Activated T-cell treated with anti-CD3 and anti-CD28 coated beads, Interleukin-2, amount 50 U/mL, for 72 hours (primary cell): ENCODE results near the gene TNS4. TPM values are rescaled to one million over a fixed set of nuclear protein-coding genes. Genes with fewer than 3 reads are reported as not detected.

Experiments used
- ATAC-seq, 2 donors: fragments of 150-1000 bp; cut with Tn5 transposase; replicated peaks in 1 of 2; 2 replicates each; pipeline ENCODE4 v1.10.0; 2021; ENCODE audit warnings: moderate library complexity in 2 of 2, mild to moderate bottlenecking in 1 of 2
- DNase-seq, 2 donors: peaks; one replicate each; pipeline ENCODE4 v3.0.0; 2021 to 2022; ENCODE audit warnings: mixed read lengths in 1 of 2
- H3K27ac Mint-ChIP-seq: one replicate; pipeline ENCODE4 v1.8.0; 2022; ENCODE audit warnings: mild to moderate bottlenecking, moderate library complexity, mixed read lengths
- H3K27me3 Mint-ChIP-seq: one replicate; pipeline ENCODE4 v1.8.0; 2022; ENCODE audit warnings: low read depth, mixed read lengths
- H3K36me3 Mint-ChIP-seq, 2 donors: one replicate each; pipeline ENCODE4 v1.8.0; 2022; ENCODE audit warnings: mixed read lengths in 2 of 2, mild to moderate bottlenecking in 1 of 2; ENCODE audit not compliant: insufficient read depth in 2 of 2
- H3K4me1 Mint-ChIP-seq: one replicate; pipeline ENCODE4 v1.8.0; 2022; ENCODE audit warnings: low read depth, mixed read lengths
- H3K4me3 Mint-ChIP-seq, 2 donors: one replicate each; pipeline ENCODE4 v1.8.0; 2022; ENCODE audit warnings: mild to moderate bottlenecking in 2 of 2, mixed read lengths in 2 of 2, moderate library complexity in 2 of 2
- H3K9me3 Mint-ChIP-seq, 2 donors: one replicate each; pipeline ENCODE4 v1.8.0; 2022; ENCODE audit warnings: mixed read lengths in 2 of 2
- total RNA-seq, 2 donors: library from RNA; stranded (reverse); gene quantifications; one replicate each; pipeline ENCODE4 v1.2.3, GENCODE V29; 2022

Gene TNS4
- total RNA-seq, 2 donors from 2014 or later = 9.9 to 10.6 TPM

- H3K4me3 Mint-ChIP-seq = peak overlapping the region; percentile 57 to 69
- ATAC-seq = peak; percentile 47 to 65
- peaks cover 53% of the 10 kb centered on the region for H3K4me1 Mint-ChIP-seq
- DNase-seq = peak; percentile 42 to 48
- H3K27me3 Mint-ChIP-seq = no peaks in the 10 kb centered on the region
- H3K9me3 Mint-ChIP-seq = no peaks in the 10 kb centered on the region
- no peak overlapping the region for H3K27ac Mint-ChIP-seq
- H3K36me3 Mint-ChIP-seq = no peaks in the 10 kb centered on the region
Measured at GRCh38 chr17:40490289-40490853, 11.1 kb downstream of the TNS4 start.

- no peaks in the 10 kb centered on the region for H3K27me3 Mint-ChIP-seq
- H3K27ac Mint-ChIP-seq = no peak overlapping the region
- DNase-seq (no peak), ATAC-seq (no peak)
- H3K4me1 Mint-ChIP-seq = peaks cover 80% of the 10 kb centered on the region
- no peaks in the 10 kb centered on the region for H3K36me3 Mint-ChIP-seq
- no peak overlapping the region for H3K4me3 Mint-ChIP-seq
- H3K9me3 Mint-ChIP-seq = no peaks in the 10 kb centered on the region
Measured at GRCh38 chr17:40487371-40488020, 13.9 kb downstream of the TNS4 start.

- H3K9me3 Mint-ChIP-seq = no peaks in the 10 kb centered on the region
- no peaks in the 10 kb centered on the region for H3K36me3 Mint-ChIP-seq
- no peaks in the 10 kb centered on the region for H3K27me3 Mint-ChIP-seq
- DNase-seq = no peak
- no peak for ATAC-seq
- no peak overlapping the region for H3K27ac Mint-ChIP-seq
- H3K4me3 Mint-ChIP-seq = no peak overlapping the region
- peaks cover 87% of the 10 kb centered on the region for H3K4me1 Mint-ChIP-seq
Measured at GRCh38 chr17:40486522-40487370, 14.7 kb downstream of the TNS4 start.

DNA sequence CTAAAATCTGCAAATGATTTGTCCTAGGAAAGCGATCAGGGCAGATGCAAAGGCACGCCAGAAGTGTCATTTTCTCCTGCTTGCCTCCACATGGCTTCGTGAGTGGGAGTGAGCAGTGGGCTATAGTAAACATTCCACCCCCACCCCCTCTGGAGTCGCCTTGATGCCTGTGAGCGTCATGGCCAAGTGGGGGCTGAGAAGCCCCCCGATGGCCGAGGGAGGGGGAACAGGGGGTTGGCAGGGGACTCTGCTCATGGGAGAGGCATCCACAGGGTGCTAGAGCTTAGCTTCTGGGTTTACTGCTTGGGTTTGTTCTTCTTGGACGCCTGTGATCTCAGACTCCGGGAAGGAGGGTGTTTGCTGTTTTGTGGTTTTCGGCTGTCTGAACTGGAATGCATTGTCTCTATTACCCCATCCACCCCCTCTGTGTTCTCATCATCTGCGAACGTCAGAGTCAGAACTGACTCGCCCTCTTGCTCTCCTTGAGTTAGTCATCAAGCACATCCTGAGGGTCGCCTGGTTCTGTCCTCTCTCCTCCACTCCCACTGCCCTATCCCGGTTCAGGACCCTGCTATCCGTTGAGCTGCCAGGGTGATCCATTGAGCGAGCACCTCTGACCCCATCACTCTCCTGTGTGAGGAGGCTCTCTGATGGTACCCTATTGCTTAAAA, 15.4 kb downstream of the TNS4 start:
- H3K27ac Mint-ChIP-seq = no peak overlapping the region
- H3K4me1 Mint-ChIP-seq = peaks cover 89% of the 10 kb centered on the region
- ATAC-seq = peak; percentile 77 to 84
- DNase-seq = peak; percentile 48 to 49
- no peaks in the 10 kb centered on the region for H3K36me3 Mint-ChIP-seq
- H3K4me3 Mint-ChIP-seq = peak overlapping the region; percentile 48 to 58
- H3K9me3 Mint-ChIP-seq = no peaks in the 10 kb centered on the region
- H3K27me3 Mint-ChIP-seq = no peaks in the 10 kb centered on the region

GRCh38 chr17:40484973-40485530, 16.4 kb downstream of the TNS4 start:
- Mint-ChIP-seq H3K9me3 (no peaks in the 10 kb centered on the region), H3K27me3 (no peaks in the 10 kb centered on the region), H3K4me1 (peaks cover 89% of the 10 kb centered on the region), H3K27ac (peak overlapping the region; percentile 50), H3K36me3 (peaks cover 0 to under 1% of the 10 kb centered on the region in 2 donors), H3K4me3 (peak overlapping the region in 1 of 2 donors; percentile 12)
- DNase-seq (no peak), ATAC-seq (no peak)

DNA sequence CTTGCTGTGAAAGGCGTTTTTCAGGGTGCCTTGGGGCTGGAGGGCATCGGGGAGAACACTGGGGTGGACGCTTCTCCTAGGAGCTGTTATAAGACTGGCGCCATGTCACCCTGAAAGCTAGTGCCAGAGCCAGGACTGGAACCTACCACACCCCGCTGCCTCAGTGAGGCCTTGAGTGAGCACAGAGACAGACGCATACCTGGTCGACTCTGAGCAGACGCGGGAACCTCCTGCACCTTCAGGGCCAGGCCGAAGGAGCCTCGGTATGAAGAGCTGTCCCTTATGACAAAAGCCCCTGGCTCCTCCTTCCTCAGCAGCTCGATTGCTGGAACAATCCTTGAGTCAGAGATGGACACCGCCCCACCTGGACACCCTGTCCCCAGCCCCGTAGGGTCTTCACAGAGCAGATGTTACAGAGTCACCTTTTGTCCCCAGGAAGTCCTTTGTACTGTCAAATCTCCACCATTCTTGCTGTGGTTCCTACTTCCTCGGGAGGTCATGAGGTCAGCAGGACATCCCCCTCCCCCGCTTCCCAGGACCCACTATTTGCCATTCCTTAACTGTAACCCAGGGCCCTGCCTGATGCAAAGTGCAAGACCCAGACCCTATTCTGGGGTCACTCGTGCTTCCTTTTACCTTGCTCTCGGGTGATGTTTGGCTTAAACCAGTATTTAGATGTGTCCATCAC, 17.0 kb downstream of the TNS4 start:
- Mint-ChIP-seq H3K9me3 (no peaks in the 10 kb centered on the region), H3K4me1 (peaks cover 89% of the 10 kb centered on the region), H3K36me3 (peaks cover 2% of the 10 kb centered on the region in 2 donors), H3K4me3 (no peak overlapping the region), H3K27me3 (no peaks in the 10 kb centered on the region), H3K27ac (no peak overlapping the region)
- DNase-seq = no peak
- no peak for ATAC-seq

DNA sequence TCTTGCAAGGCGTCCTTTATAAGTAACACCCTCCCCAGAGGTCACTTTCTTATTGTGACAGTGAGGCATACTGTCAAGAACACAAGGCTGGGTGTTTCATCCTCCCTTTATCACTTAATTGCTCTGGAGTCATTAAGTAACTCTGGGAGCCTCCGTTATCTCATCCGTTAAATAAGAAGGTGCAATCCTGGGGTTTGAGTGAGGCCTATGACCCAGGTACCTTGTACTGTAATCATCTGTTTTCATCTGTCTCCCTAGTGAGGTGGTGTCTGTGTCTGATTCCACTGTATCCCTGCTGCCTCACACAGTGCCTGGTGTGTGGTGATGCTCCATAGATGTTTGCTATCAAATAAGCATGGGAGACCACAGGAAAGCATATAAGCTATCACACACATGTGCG, 17.7 kb downstream of the TNS4 start:
- Mint-ChIP-seq H3K27ac (no peak overlapping the region), H3K36me3 (peaks cover 4 to 9% of the 10 kb centered on the region in 2 donors), H3K4me1 (peaks cover 89% of the 10 kb centered on the region), H3K27me3 (no peaks in the 10 kb centered on the region), H3K9me3 (no peaks in the 10 kb centered on the region), H3K4me3 (no peak overlapping the region)
- no peak for DNase-seq
- no peak for ATAC-seq

DNA sequence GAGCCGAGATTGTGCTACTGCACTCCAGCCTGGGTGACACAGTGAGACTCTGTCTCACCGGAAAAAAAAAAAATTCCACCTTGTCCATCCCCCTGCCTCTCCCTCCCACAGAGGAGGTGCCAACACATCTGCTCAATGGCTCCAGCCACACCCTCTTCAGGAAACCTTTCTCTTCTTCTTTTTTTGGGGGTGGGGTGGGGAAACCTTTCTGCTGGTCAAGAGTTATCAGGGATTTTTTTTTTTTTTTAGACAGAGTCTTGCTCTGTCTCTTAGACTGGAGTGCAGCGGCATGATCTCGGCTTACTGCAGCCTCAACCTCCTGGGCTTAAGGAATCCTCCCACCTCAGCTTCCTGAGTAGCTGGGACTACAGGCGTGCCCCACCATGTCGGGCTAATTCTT, 18.7 kb downstream of the TNS4 start:
- Mint-ChIP-seq H3K27ac (no peak overlapping the region), H3K36me3 (peaks cover 4 to 9% of the 10 kb centered on the region in 2 donors), H3K4me3 (peak overlapping the region in 1 of 2 donors; percentile 49), H3K27me3 (no peaks in the 10 kb centered on the region), H3K4me1 (peaks cover 87% of the 10 kb centered on the region), H3K9me3 (no peaks in the 10 kb centered on the region)
- DNase-seq = no peak
- no peak for ATAC-seq

DNA sequence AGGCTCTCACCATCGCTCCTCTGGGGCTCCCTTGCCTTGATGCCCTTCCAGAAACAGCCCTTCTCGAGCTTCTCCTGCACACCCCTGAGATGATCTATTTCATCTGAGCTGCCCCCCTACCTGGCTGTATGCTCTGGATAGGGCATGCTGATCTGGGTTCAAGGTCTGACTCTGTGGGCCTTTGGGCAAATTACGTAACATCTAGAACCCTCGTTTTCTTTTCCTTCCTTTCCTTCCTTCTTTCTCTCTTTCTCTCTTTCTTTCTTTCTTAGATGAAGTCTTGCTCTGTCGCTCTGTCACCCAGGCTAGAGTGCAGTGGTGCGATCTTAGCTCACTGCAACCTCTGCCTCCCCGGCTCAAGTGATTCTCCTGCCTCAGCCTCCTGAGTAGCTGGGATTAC, 20.3 kb downstream of the TNS4 start:
- no peak for DNase-seq
- ATAC-seq = no peak
- Mint-ChIP-seq H3K27me3 (no peaks in the 10 kb centered on the region), H3K36me3 (peaks cover 5 to 12% of the 10 kb centered on the region in 2 donors), H3K4me3 (peak overlapping the region; percentile 82 to 86), H3K9me3 (no peaks in the 10 kb centered on the region), H3K4me1 (peaks cover 85% of the 10 kb centered on the region), H3K27ac (peak overlapping the region; percentile 57)

DNA sequence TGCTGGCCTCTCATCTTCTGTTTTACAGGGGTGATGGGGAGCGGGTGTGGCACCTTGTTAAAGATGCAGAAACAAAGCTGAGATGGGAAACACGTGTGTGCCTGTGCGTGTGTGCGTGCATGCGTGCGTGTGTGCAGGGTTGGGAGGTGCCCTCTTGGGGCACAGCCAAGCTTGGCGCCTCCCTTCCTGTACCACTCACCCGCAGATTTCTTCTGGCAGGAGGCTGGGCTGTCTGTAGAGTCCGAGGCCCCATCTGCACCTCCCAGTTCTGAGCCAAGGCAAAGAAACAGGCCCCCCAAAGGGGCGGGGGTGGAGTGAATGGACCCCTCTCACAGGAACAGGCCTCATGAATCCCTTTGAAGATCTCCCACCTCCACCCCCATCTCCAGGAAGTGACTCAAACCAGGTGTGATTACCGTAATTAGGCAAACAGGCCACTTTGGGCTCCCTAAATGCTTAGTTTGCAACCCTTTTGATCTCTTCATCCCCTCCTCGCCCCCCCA, 20.9 kb downstream of the TNS4 start:
- peak; percentile 87 to 93 for DNase-seq
- H3K36me3 Mint-ChIP-seq = peaks cover 5 to 12% of the 10 kb centered on the region in 2 donors
- H3K27ac Mint-ChIP-seq = peak overlapping the region; percentile 57
- peaks cover 79% of the 10 kb centered on the region for H3K4me1 Mint-ChIP-seq
- H3K27me3 Mint-ChIP-seq = no peaks in the 10 kb centered on the region
- ATAC-seq = peak; percentile 91 to 92
- peak overlapping the region; percentile 82 to 86 for H3K4me3 Mint-ChIP-seq
- H3K9me3 Mint-ChIP-seq = no peaks in the 10 kb centered on the region

- peak in 1 of 2 donors; percentile 14 for DNase-seq
- H3K4me1 Mint-ChIP-seq = peaks cover 73% of the 10 kb centered on the region
Measured at GRCh38 chr17:40479754-40480480, 21.5 kb downstream of the TNS4 start.

More at GRCh38 chr17:40479754-40480480, 21.5 kb downstream of the TNS4 start:
- peaks cover 5 to 12% of the 10 kb centered on the region in 2 donors for H3K36me3 Mint-ChIP-seq
- H3K27me3 Mint-ChIP-seq = no peaks in the 10 kb centered on the region
- H3K9me3 Mint-ChIP-seq = no peaks in the 10 kb centered on the region
- ATAC-seq = no peak
- H3K4me3 Mint-ChIP-seq = peak overlapping the region; percentile 82 to 86
- H3K27ac Mint-ChIP-seq = peak overlapping the region; percentile 86
